Prostate gland (tissue), 2 donors: ENCODE measurements around the gene SLC28A1.

ENCODE experiments used
- CTCF ChIP-seq, 4 experiments: fragments of 200-600 bp in 2 of 4; fragments of 450-650 bp in 2 of 4; sonication (generic) in 2 of 4; IDR thresholded peaks; 1 replicate in 3 of 4; 2 replicates in 1 of 4; pipeline ENCODE4 v1.5.1; 2016 to 2019; ENCODE audit warnings: antibody characterized with exemption in 4 of 4, mild to moderate bottlenecking in 2 of 4, moderate library complexity in 2 of 4
- POLR2A ChIP-seq: fragments of 450-650 bp; IDR thresholded peaks from one replicate; pipeline ENCODE4 v1.6.1; 2016; ENCODE audit warnings: antibody characterized with exemption, mild to moderate bottlenecking
- POLR2AphosphoS5 ChIP-seq: sonication (generic); formaldehyde crosslinking; IDR thresholded peaks from one replicate; pipeline ENCODE4 v1.6.1; 2017; ENCODE audit warnings: antibody characterized with exemption

GRCh38 chr15:84880007-84880406, 4.5 kb upstream of the SLC28A1 start:
- TF ChIP-seq CTCF (IDR thresholded peaks at IDR 0.05) = no peak
- no peak for TF ChIP-seq POLR2A
- TF ChIP-seq POLR2AphosphoS5 = no peak
